Liver (tissue), 3 donors: Measurements from ENCODE around the gene AP5B1.

Experiments used
- EGR1 ChIP-seq, 2 donors: IDR thresholded peaks; 2 replicates each; pipeline ENCODE4 v1.6.1; 2016 to 2018; ENCODE audit warnings: antibody characterized with exemption in 2 of 2, low read depth in 2 of 2
- FOXA1 ChIP-seq: IDR thresholded peaks from 2 replicates; pipeline ENCODE4 v1.6.1; 2016; ENCODE audit warnings: antibody characterized with exemption
- RAD21 ChIP-seq, 2 donors: IDR thresholded peaks; 2 replicates each; pipeline ENCODE4 v1.6.1; 2016; ENCODE audit warnings: antibody characterized with exemption in 2 of 2, mild to moderate bottlenecking in 2 of 2
- RXRA ChIP-seq, 2 donors: IDR thresholded peaks; 2 replicates each; pipeline ENCODE4 v1.6.1; 2017 to 2018; ENCODE audit warnings: antibody characterized with exemption in 2 of 2, mild to moderate bottlenecking in 1 of 2
- SP1 ChIP-seq: IDR thresholded peaks from 2 replicates; pipeline ENCODE4 v1.6.1; 2018; ENCODE audit warnings: antibody characterized with exemption, mild to moderate bottlenecking
- YY1 ChIP-seq: IDR thresholded peaks from 2 replicates; pipeline ENCODE4 v1.6.1; 2016; ENCODE audit warnings: antibody characterized with exemption, mild to moderate bottlenecking
- TF ChIP-seq, protein P1 (sequence below): fragments of 150-350 bp; IDR thresholded peaks from 2 replicates; pipeline ENCODE4 v1.5.1; 2017; ENCODE audit warnings: improper control_type of control experiment, low read depth, low read length; ENCODE audit not compliant: missing input control
- TF ChIP-seq, protein P2 (sequence below): IDR thresholded peaks from 2 replicates; pipeline ENCODE4 v1.6.1; 2016; ENCODE audit warnings: antibody characterized with exemption, mild to moderate bottlenecking
- donor health status: healthy.
- donor health status: healthy.

DNA sequence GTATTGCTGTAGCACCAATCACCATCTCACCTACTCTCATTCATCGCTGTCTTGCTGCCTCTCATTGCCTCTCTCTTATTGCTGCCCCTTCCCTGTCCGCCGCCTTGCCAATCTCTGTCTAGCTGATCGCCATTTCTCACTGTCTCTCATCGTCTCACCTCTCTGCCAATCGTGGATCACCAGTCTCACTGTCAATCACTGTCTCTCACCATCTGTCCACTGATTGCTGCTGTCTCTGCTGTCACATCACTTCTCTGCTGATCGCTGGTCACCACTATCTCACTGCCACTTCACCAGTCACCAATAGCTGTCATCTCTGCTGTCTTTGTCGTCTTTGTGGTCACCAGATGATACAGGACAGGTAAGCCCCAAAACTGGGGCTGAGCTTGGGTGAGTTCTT lies 39.6 kb downstream of the AP5B1 start:
- no peak for TF ChIP-seq RAD21 (IDR thresholded peaks at IDR 0.05)
- no peak for TF ChIP-seq RXRA (IDR thresholded peaks at IDR 0.05)
- TF ChIP-seq, protein P1, sequence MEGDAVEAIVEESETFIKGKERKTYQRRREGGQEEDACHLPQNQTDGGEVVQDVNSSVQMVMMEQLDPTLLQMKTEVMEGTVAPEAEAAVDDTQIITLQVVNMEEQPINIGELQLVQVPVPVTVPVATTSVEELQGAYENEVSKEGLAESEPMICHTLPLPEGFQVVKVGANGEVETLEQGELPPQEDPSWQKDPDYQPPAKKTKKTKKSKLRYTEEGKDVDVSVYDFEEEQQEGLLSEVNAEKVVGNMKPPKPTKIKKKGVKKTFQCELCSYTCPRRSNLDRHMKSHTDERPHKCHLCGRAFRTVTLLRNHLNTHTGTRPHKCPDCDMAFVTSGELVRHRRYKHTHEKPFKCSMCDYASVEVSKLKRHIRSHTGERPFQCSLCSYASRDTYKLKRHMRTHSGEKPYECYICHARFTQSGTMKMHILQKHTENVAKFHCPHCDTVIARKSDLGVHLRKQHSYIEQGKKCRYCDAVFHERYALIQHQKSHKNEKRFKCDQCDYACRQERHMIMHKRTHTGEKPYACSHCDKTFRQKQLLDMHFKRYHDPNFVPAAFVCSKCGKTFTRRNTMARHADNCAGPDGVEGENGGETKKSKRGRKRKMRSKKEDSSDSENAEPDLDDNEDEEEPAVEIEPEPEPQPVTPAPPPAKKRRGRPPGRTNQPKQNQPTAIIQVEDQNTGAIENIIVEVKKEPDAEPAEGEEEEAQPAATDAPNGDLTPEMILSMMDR, result no peak
- no peak for TF ChIP-seq FOXA1
- no peak for TF ChIP-seq EGR1 (IDR thresholded peaks at IDR 0.05; ENCODE audit: low read depth in 2 of 2)
- no peak for TF ChIP-seq SP1
- no peak for TF ChIP-seq YY1
- TF ChIP-seq, protein P2, sequence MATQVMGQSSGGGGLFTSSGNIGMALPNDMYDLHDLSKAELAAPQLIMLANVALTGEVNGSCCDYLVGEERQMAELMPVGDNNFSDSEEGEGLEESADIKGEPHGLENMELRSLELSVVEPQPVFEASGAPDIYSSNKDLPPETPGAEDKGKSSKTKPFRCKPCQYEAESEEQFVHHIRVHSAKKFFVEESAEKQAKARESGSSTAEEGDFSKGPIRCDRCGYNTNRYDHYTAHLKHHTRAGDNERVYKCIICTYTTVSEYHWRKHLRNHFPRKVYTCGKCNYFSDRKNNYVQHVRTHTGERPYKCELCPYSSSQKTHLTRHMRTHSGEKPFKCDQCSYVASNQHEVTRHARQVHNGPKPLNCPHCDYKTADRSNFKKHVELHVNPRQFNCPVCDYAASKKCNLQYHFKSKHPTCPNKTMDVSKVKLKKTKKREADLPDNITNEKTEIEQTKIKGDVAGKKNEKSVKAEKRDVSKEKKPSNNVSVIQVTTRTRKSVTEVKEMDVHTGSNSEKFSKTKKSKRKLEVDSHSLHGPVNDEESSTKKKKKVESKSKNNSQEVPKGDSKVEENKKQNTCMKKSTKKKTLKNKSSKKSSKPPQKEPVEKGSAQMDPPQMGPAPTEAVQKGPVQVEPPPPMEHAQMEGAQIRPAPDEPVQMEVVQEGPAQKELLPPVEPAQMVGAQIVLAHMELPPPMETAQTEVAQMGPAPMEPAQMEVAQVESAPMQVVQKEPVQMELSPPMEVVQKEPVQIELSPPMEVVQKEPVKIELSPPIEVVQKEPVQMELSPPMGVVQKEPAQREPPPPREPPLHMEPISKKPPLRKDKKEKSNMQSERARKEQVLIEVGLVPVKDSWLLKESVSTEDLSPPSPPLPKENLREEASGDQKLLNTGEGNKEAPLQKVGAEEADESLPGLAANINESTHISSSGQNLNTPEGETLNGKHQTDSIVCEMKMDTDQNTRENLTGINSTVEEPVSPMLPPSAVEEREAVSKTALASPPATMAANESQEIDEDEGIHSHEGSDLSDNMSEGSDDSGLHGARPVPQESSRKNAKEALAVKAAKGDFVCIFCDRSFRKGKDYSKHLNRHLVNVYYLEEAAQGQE, result no peak
